HCT116 (cell line): ENCODE data around the gene LRRC56. TPM values are rescaled to one million over a fixed set of nuclear protein-coding genes. Genes with fewer than 3 reads are reported as not detected.
A peak's percentile ranks its signal among the peaks of the same experiment; 100 is the strongest.

ENCODE experiments used
- ATAC-seq: fragments of 200-7000 bp; cut with Tn5 transposase; 2 replicates; pipeline ENCODE4 v1.9.1; 2020; ENCODE audit warnings: mild to moderate bottlenecking, moderate library complexity
- BruUV-seq: library from RNA; stranded (reverse); fragments of 400-500 nt; replicated peaks from 2 replicates; lab custom pipeline; 2021; lab: Mats Ljungman, UMichigan
- CTCF ChIA-PET: fragments of 300-600 bp; sonication (Branson Sonifier 250); formaldehyde crosslinking; loops from one replicate; lab custom pipeline; 2021; ENCODE audit warnings: antibody characterized with exemption; lab: Charles Lee
- POLR2A ChIA-PET: fragments of 300-600, 350-600 bp; sonication (Branson Sonifier 250); formaldehyde crosslinking; loops from one replicate; lab custom pipeline; 2021; ENCODE audit warnings: antibody characterized with exemption; lab: Charles Lee
- RAD21 ChIA-PET, 2 experiments: fragments of 300-600 bp; sonication (Branson Sonifier 250); formaldehyde crosslinking; loops; one replicate each; lab custom pipeline; 2023; ENCODE audit warnings: low total read pairs in 2 of 2; ENCODE audit not compliant: uncharacterized antibody in 2 of 2, unreplicated experiment in 2 of 2, low non-redundant PET in 1 of 2; lab: Charles Lee
- DNase-seq: peaks from one replicate; pipeline ENCODE4 v3.0.0-alpha.2; 2010; ENCODE audit warnings: low read depth, low spot score
- H2AFZ ChIP-seq: fragments of 200-600 bp; shearing (Covaris generic), sonication (generic); 2 replicates; pipeline ENCODE4 v1.6.1; 2017; ENCODE audit warnings: low read depth, mixed run types, mixed read lengths, antibody characterized with exemption, low read length; ENCODE audit not compliant: poor library complexity, severe bottlenecking
- H3K27ac ChIP-seq: 2 replicates; pipeline ENCODE4 v1.5.1; 2012; ENCODE audit warnings: low read depth, low read length
- H3K27me3 ChIP-seq: fragments of 200-600 bp; sonication (generic); 2 replicates; pipeline ENCODE4 v1.6.1; 2016; ENCODE audit warnings: mixed run types, low read length, mixed read lengths; ENCODE audit not compliant: insufficient read depth
- H3K36me3 ChIP-seq, 2 experiments: fragments of 200-500 bp in 1 of 2; fragments of 200-600 bp in 1 of 2; sonication (Bioruptor generic) in 1 of 2; sonication (generic) in 1 of 2; 2 replicates each; pipeline versions ENCODE4 v1.5.1 to v1.6.1; 2014 to 2016; ENCODE audit warnings: low read length in 2 of 2, inconsistent platforms in 1 of 2, mixed read lengths in 1 of 2, mixed run types in 1 of 2; ENCODE audit not compliant: insufficient read depth in 2 of 2, control insufficient read depth in 1 of 2
- H3K4me1 ChIP-seq, 2 experiments: fragments of 200-600 bp in 1 of 2; sonication (generic) in 1 of 2; 2 replicates each; pipeline versions ENCODE4 v1.5.1 to v1.6.1; 2012 to 2017; ENCODE audit warnings: low read length in 2 of 2, inconsistent platforms in 1 of 2, mild to moderate bottlenecking in 1 of 2, mixed read lengths in 1 of 2, mixed run types in 1 of 2, moderate library complexity in 1 of 2; ENCODE audit not compliant: insufficient read depth in 2 of 2, control insufficient read depth in 1 of 2
- H3K4me2 ChIP-seq: fragments of 200-600 bp; sonication (generic); 2 replicates; pipeline ENCODE4 v1.6.1; 2017; ENCODE audit warnings: mixed run types, low read length, mixed read lengths
- H3K4me3 ChIP-seq, 2 experiments: fragments of 200-600 bp in 1 of 2; sonication (generic) in 1 of 2; replicated peaks in 1 of 2; 2 replicates each; pipeline ENCODE4 v1.5.1; 2011 to 2016; ENCODE audit warnings: low read length in 2 of 2, control low read depth in 1 of 2, low read depth in 1 of 2, mild to moderate bottlenecking in 1 of 2, mixed read lengths in 1 of 2, mixed run types in 1 of 2
- H3K79me2 ChIP-seq: fragments of 200-600 bp; sonication (generic); 2 replicates; pipeline ENCODE4 v1.6.1; 2017; ENCODE audit warnings: mild to moderate bottlenecking, mixed run types, low read length, moderate library complexity, mixed read lengths; ENCODE audit not compliant: insufficient read depth
- H3K9ac ChIP-seq: fragments of 200-600 bp; sonication (generic); 2 replicates; pipeline ENCODE4 v1.6.1; 2016; ENCODE audit warnings: low read length, mixed read lengths
- H3K9me2 ChIP-seq: fragments of 200-600 bp; sonication (generic), shearing (Covaris generic); 2 replicates; pipeline ENCODE4 v1.6.1; 2017; ENCODE audit warnings: mixed run types, mild to moderate bottlenecking, moderate library complexity; ENCODE audit not compliant: insufficient read depth
- H3K9me3 ChIP-seq, 2 experiments: fragments of 200-500 bp in 1 of 2; fragments of 200-600 bp in 1 of 2; sonication (Bioruptor generic) in 1 of 2; sonication (generic) in 1 of 2; 2 replicates each; pipeline ENCODE4 v1.6.1; 2014 to 2017; ENCODE audit warnings: low read length in 2 of 2, mixed read lengths in 2 of 2, inconsistent platforms in 1 of 2, low read depth in 1 of 2, mild to moderate bottlenecking in 1 of 2, mixed run types in 1 of 2, moderate library complexity in 1 of 2; ENCODE audit not compliant: control insufficient read depth in 1 of 2, insufficient read depth in 1 of 2
- H4K20me1 ChIP-seq: fragments of 200-600 bp; sonication (generic), shearing (Covaris generic); 2 replicates; pipeline ENCODE4 v1.6.1; 2017; ENCODE audit warnings: mixed run types, mild to moderate bottlenecking, moderate library complexity; ENCODE audit not compliant: insufficient read depth
- CEBPB ChIP-seq: IDR thresholded peaks from 2 replicates; pipeline ENCODE4 v1.6.1; 2012; ENCODE audit warnings: low read depth
- EZH2phosphoT487 ChIP-seq: fragments of 200-600 bp; IDR thresholded peaks from 2 replicates; pipeline ENCODE4 v1.6.1; 2018; ENCODE audit warnings: antibody characterized with exemption, borderline replicate concordance
- POLR2AphosphoS5 ChIP-seq: IDR thresholded peaks from 2 replicates; pipeline ENCODE4 v1.6.1; 2011; ENCODE audit warnings: mild to moderate bottlenecking, low read depth, low read length, moderate library complexity
- intact Hi-C: fragments of 100-400 bp; cut with micrococcal nuclease; formaldehyde crosslinking; loops from 2 replicates; pipeline ENCODE4 v1.10.0; 2022
- total RNA-seq: library from RNA; stranded (reverse); gene quantifications from one replicate; pipeline ENCODE4 v1.2.1, GENCODE V29; 2021; ENCODE audit not compliant: unreplicated experiment
- TF ChIP-seq, protein P1 (sequence below): IDR thresholded peaks from 2 replicates; pipeline ENCODE4 v1.6.1; 2011; ENCODE audit warnings: mild to moderate bottlenecking, low read length, moderate library complexity; ENCODE audit not compliant: insufficient replicate concordance; ENCODE audit errors: extremely low read depth
- TF ChIP-seq, protein P2 (sequence below): IDR thresholded peaks from 2 replicates; pipeline ENCODE4 v1.6.1; 2012

The LRRC56 gene
- total RNA-seq, 1 experiment from 2014 or later = 9.1 TPM

DNA sequence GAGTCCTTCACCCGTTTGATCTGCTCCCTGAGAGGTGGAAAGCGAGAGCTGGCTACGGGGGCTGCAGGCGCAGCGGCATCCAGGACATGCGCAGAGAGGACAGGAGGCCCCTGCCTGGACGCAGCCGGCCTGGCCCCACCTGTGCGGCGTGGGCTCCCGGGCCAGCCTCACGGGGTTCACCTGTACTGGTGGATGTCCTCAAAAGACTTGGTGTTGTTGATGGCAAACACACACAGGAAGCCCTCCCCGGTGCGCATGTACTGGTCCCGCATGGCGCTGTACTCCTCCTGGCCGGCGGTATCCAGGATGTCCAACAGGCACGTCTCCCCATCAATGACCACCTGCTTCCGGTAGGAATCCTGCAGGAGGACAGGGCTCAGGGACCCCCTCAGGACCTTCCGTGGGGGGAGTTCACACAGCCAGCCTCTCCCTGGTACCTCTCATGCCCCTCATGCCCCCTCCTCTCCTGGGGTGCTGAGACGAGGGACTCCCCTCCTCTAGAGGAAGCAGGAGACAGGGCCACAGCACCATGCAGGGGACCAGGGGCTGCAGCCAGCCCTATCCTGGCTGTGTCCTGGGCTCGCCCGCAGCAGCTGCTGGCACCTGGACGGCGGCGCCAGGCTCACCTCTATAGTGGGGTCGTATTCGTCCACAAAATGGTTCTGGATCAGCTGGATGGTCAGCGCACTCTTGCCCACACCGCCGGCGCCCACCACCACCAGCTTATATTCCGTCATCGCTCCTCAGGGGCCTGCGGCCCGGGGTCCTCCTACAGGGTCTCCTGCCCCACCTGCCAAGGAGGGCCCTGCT, 3.5 kb upstream of the LRRC56 start:
- no peaks in the 10 kb centered on the region for H3K9me3 ChIP-seq
- POLR2A ChIA-PET = no interaction called here
- peaks cover 33% of the 10 kb centered on the region for H3K79me2 ChIP-seq
- peaks cover 0 to 26% of the 10 kb centered on the region in 2 experiments; a peak in 2 of 4 replicates for H3K36me3 ChIP-seq
- no peaks in the 10 kb centered on the region for H4K20me1 ChIP-seq
- intact Hi-C loops = no loop called here
- TSS peak; percentile 36 for BruUV-seq
- ATAC-seq (no peak), DNase-seq (no peak)
- H3K4me1 ChIP-seq = peaks cover 15 to 33% of the 10 kb centered on the region in 2 experiments; a peak in 3 of 4 replicates
- RAD21 ChIA-PET = no interaction called here
- TF ChIP-seq CEBPB = no peak
- TF ChIP-seq, protein P1, sequence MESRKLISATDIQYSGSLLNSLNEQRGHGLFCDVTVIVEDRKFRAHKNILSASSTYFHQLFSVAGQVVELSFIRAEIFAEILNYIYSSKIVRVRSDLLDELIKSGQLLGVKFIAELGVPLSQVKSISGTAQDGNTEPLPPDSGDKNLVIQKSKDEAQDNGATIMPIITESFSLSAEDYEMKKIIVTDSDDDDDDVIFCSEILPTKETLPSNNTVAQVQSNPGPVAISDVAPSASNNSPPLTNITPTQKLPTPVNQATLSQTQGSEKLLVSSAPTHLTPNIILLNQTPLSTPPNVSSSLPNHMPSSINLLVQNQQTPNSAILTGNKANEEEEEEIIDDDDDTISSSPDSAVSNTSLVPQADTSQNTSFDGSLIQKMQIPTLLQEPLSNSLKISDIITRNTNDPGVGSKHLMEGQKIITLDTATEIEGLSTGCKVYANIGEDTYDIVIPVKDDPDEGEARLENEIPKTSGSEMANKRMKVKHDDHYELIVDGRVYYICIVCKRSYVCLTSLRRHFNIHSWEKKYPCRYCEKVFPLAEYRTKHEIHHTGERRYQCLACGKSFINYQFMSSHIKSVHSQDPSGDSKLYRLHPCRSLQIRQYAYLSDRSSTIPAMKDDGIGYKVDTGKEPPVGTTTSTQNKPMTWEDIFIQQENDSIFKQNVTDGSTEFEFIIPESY = no peak
- TF ChIP-seq POLR2AphosphoS5 = no peak
- no peak for TF ChIP-seq EZH2phosphoT487
- TF ChIP-seq, protein P2, sequence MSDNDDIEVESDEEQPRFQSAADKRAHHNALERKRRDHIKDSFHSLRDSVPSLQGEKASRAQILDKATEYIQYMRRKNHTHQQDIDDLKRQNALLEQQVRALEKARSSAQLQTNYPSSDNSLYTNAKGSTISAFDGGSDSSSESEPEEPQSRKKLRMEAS = no peak
- H3K4me3 ChIP-seq = peak overlapping the region; percentile 69 to 90
- no peaks in the 10 kb centered on the region for H3K9me2 ChIP-seq
- H3K4me2 ChIP-seq = peak overlapping the region; percentile 92
- CTCF ChIA-PET = no interaction called here
- H3K9ac ChIP-seq = peak overlapping the region; percentile 89
- H2AFZ ChIP-seq = no peak overlapping the region
- H3K27ac ChIP-seq = peak overlapping the region; percentile 95; the same call in 1 of the 2 replicates
- H3K27me3 ChIP-seq = no peaks in the 10 kb centered on the region
